H1 (cell line): ENCODE measurements around the gene MRPL3. TPM values are rescaled to one million over a fixed set of nuclear protein-coding genes. Genes with fewer than 3 reads are reported as not detected.

Source experiments
- ATF3 ChIP-seq: IDR thresholded peaks from 2 replicates; pipeline ENCODE4 v1.6.1; 2011; ENCODE audit warnings: low read depth, mild to moderate bottlenecking, low read length; ENCODE audit not compliant: insufficient read depth
- CHD7 ChIP-seq: fragments of 300-600 bp; sonication (generic); IDR thresholded peaks from 2 replicates; pipeline ENCODE4 v1.7.1; 2012; ENCODE audit warnings: low read length, moderate library complexity, mild to moderate bottlenecking, inconsistent platforms; ENCODE audit not compliant: insufficient replicate concordance
- HDAC6 ChIP-seq: IDR thresholded peaks from one replicate; pipeline ENCODE4 v1.7.1; 2012; ENCODE audit warnings: low read depth, mild to moderate bottlenecking, inconsistent platforms, low read length, moderate library complexity
- PHF8 ChIP-seq: fragments of 200-600 bp; sonication (generic); conservative IDR thresholded peaks from 2 replicates; pipeline ENCODE4 v1.7.1; 2012; ENCODE audit warnings: low read depth, mild to moderate bottlenecking, inconsistent platforms, low read length, moderate library complexity
- SIX5 ChIP-seq: IDR thresholded peaks from 2 replicates; pipeline ENCODE4 v1.6.1; 2011; ENCODE audit warnings: mild to moderate bottlenecking, low read depth, low read length
- USF2 ChIP-seq: IDR thresholded peaks from 2 replicates; pipeline ENCODE4 v1.6.1; 2011; ENCODE audit warnings: low read length, improper control_type of control experiment
- polyA plus RNA-seq, 7 experiments: library from polyadenylated mRNA; depleted of rRNA in 3 of 7; stranded (reverse) in 5 of 7; unstranded in 2 of 7; fragments of >200 nt in 5 of 7; fragments of 200-250 nt in 2 of 7; gene quantifications; 1 replicate in 5 of 7; 2 replicates in 1 of 7; 4 replicates in 1 of 7; pipeline versions ENCODE4 v1.2.1 to v1.2.3, GENCODE V29; 2011 to 2013; ENCODE audit warnings: missing spikeins in 2 of 7, mixed read lengths in 2 of 7
- total RNA-seq: library from RNA; stranded (reverse); fragmentation: NEBNext Ultra II Directional; extraction: Animal tissue kit (Norgen Biotek cat#: 25700); gene quantifications from 2 replicates; pipeline ENCODE4 v1.2.1, GENCODE V29; 2021

The MRPL3 gene
- total and polyA plus RNA-seq, 2 of the 8 experiments (the other 6 are each of a cell fraction or from before 2014, with no cell fraction given), result 164 to 175 TPM

GRCh38 chr3:131458653-131459052 lies 44.1 kb downstream of the MRPL3 start (continued):
- TF ChIP-seq CHD7, result no peak
- no peak for TF ChIP-seq ATF3
- TF ChIP-seq PHF8, result no peak
- no peak for TF ChIP-seq HDAC6
- TF ChIP-seq SIX5, result no peak
- no peak for TF ChIP-seq USF2
